GM21381 (cell line): ENCODE data around the gene CXCR5.

Experiments used
- ATAC-seq: cut with Tn5 transposase; IDR thresholded peaks from one replicate; pipeline ENCODE4 v1.9.1; 2021; ENCODE audit warnings: mild to moderate bottlenecking, moderate library complexity; ENCODE audit not compliant: unreplicated experiment

CXCR5 gene

GRCh38 chr11:118897721-118898310, 14.1 kb downstream of the CXCR5 start:
- ATAC-seq = no peak

- no peak for ATAC-seq
Observed at GRCh38 chr11:118898400-118899295, 15.0 kb downstream of the CXCR5 start.

GRCh38 chr11:118899296-118899688, 15.6 kb downstream of the CXCR5 start:
- no peak for ATAC-seq

- no peak for ATAC-seq
Observed at GRCh38 chr11:118899706-118900360, 16.1 kb downstream of the CXCR5 start.

GRCh38 chr11:118900535-118901384, 17.1 kb downstream of the CXCR5 start:
- ATAC-seq = no peak

GRCh38 chr11:118901494-118902335, 18.0 kb downstream of the CXCR5 start:
- ATAC-seq = no peak

- no peak for ATAC-seq
Observed at GRCh38 chr11:118902336-118903203, 18.9 kb downstream of the CXCR5 start.

- ATAC-seq = no peak
Observed at GRCh38 chr11:118903204-118904015, 19.7 kb downstream of the CXCR5 start.

- ATAC-seq = no peak
Observed at GRCh38 chr11:118907051-118908042, 23.7 kb downstream of the CXCR5 start.

- ATAC-seq = no peak
Observed at GRCh38 chr11:118908264-118908663, 24.6 kb downstream of the CXCR5 start.

GRCh38 chr11:118908901-118909618, 25.4 kb downstream of the CXCR5 start:
- no peak for ATAC-seq

GRCh38 chr11:118909619-118910308, 26.1 kb downstream of the CXCR5 start:
- no peak for ATAC-seq

GRCh38 chr11:118910309-118911112, 26.8 kb downstream of the CXCR5 start:
- no peak for ATAC-seq

- ATAC-seq = no peak
Observed at GRCh38 chr11:118911113-118911879, 27.6 kb downstream of the CXCR5 start.
